Common myeloid progenitor, CD34-positive (primary cell): Measurements from ENCODE around the gene HERC5.
"Not testable (repeated sequence)": the region's sequence is repeated elsewhere in the genome, so short reads cannot be mapped to it uniquely, and the experiment has no call there.

Source experiments
- CTCF ChIA-PET: fragments of 350-600 bp; sonication (Branson Sonifier 250); formaldehyde crosslinking; loops from one replicate; lab custom pipeline; 2021; ENCODE audit warnings: antibody characterized with exemption; lab: Charles Lee
- POLR2A ChIA-PET: fragments of 350-600 bp; sonication (Branson Sonifier 250); formaldehyde crosslinking; loops from one replicate; lab custom pipeline; 2021; ENCODE audit warnings: antibody characterized with exemption; lab: Charles Lee
- DNase-seq, 3 donors: peaks; one replicate each; pipeline versions ENCODE4 v3.0.0 to v3.0.0-alpha.2; 2013
- H3K27ac ChIP-seq, 2 experiments: 1 replicate in 1 of 2; 2 replicates in 1 of 2; pipeline ENCODE4 v1.7.0; 2013; ENCODE audit warnings: inconsistent platforms in 2 of 2, low read length in 2 of 2, mild to moderate bottlenecking in 2 of 2, low read depth in 1 of 2, moderate library complexity in 1 of 2; ENCODE audit not compliant: severe bottlenecking in 2 of 2, insufficient read depth in 1 of 2, poor library complexity in 1 of 2
- H3K27me3 ChIP-seq, 5 experiments: replicated peaks in 2 of 5; 1 replicate in 3 of 5; 2 replicates in 2 of 5; pipeline versions ENCODE4 v1.6.1 to v1.7.0; 2013; ENCODE audit warnings: low read length in 4 of 5, mild to moderate bottlenecking in 2 of 5, moderate library complexity in 2 of 5, inconsistent platforms in 1 of 5; ENCODE audit not compliant: insufficient read depth in 5 of 5, control insufficient read depth in 4 of 5
- H3K36me3 ChIP-seq, 4 experiments: 1 replicate in 2 of 4; 2 replicates in 2 of 4; pipeline versions ENCODE4 v1.6.1 to v1.7.0; 2013; ENCODE audit warnings: low read length in 3 of 4, control low read depth in 1 of 4, mild to moderate bottlenecking in 1 of 4; ENCODE audit not compliant: control insufficient read depth in 4 of 4, insufficient read depth in 4 of 4
- H3K4me1 ChIP-seq, 4 experiments: 1 replicate in 3 of 4; 2 replicates in 1 of 4; pipeline versions ENCODE4 v1.6.1 to v1.7.1; 2013; ENCODE audit warnings: low read length in 3 of 4, mild to moderate bottlenecking in 3 of 4, control low read depth in 1 of 4, inconsistent platforms in 1 of 4, moderate library complexity in 1 of 4; ENCODE audit not compliant: control insufficient read depth in 4 of 4, insufficient read depth in 4 of 4; ENCODE audit errors: control extremely low read depth in 1 of 4
- H3K4me3 ChIP-seq, 7 experiments: 1 replicate in 4 of 7; 2 replicates in 3 of 7; pipeline versions ENCODE4 v1.5.1 to v1.7.0; 2013; ENCODE audit warnings: mild to moderate bottlenecking in 7 of 7, low read length in 6 of 7, moderate library complexity in 6 of 7, inconsistent platforms in 2 of 7, low read depth in 2 of 7, control low read depth in 1 of 7; ENCODE audit not compliant: insufficient read depth in 4 of 7, control insufficient read depth in 1 of 7; ENCODE audit errors: extremely low read depth in 1 of 7
- H3K9me3 ChIP-seq, 5 experiments: 1 replicate in 4 of 5; 2 replicates in 1 of 5; pipeline versions ENCODE4 v1.6.1 to v1.7.1; 2013; ENCODE audit warnings: low read length in 4 of 5, mild to moderate bottlenecking in 2 of 5, inconsistent platforms in 1 of 5, low read depth in 1 of 5, moderate library complexity in 1 of 5; ENCODE audit not compliant: control insufficient read depth in 4 of 5, insufficient read depth in 2 of 5; ENCODE audit errors: control extremely low read depth in 1 of 5
- WGBS: methylation state at CpG from one replicate; pipeline ENCODE4 v1.1.5; 2013; ENCODE audit not compliant: insufficient coverage; 5-methylcytosine and 5-hydroxymethylcytosine counted together

Gene HERC5

DNA sequence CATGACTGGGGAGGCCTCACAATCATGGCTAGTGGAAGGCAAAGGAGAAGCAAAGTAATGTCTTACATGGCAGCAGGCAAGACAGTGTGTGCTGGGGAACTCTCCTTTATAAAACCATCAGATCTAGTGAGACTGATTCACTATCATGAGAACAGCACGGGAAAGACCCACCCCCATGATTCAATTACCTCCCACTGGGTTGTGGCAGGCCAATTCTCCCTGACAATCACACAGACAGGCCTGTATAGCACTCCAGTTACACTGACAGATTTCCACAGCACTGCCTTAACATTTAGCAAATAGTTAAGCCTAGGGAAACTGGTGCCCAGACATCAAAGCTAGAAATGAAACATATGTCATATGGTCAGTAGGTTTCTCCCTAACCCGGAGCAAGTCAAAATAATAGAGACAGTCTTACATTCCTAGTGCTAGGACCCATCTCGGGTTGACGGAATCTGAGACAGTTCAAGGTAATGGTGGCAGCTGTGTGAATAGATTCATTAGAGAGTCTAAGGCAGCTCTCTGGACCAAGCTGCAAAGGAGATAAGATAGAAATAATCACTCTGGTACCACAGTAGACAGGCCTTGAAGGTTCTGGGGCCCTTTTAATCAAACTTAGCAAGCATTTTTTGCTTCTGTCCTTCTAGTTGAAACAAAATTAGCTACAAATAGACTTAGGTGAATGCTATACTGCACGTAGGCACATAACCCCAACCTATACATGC, 9.4 kb upstream of the HERC5 start:
- Histone ChIP-seq H3K27me3 (no peaks in the 10 kb centered on the region), H3K4me1 (no peaks in the 10 kb centered on the region), H3K9me3 (peaks cover 0 to 9% (median 3%) of the 10 kb centered on the region in 5 experiments), H3K27ac (no peak overlapping the region), H3K4me3 (no peak overlapping the region), H3K36me3 (peaks cover 0 to 9% (median 4%) of the 10 kb centered on the region in 4 experiments)
- ChIA-PET CTCF (interaction anchor here (4.3 kb wide), 1 partner anchor 9 kb away, joined by 20 read pairs; the partner anchor contains the start of gene HERC5), POLR2A (no interaction called here)
- no peak for DNase-seq
- 100% methylated on average over 4 of the region's 5 CpGs for WGBS

DNA sequence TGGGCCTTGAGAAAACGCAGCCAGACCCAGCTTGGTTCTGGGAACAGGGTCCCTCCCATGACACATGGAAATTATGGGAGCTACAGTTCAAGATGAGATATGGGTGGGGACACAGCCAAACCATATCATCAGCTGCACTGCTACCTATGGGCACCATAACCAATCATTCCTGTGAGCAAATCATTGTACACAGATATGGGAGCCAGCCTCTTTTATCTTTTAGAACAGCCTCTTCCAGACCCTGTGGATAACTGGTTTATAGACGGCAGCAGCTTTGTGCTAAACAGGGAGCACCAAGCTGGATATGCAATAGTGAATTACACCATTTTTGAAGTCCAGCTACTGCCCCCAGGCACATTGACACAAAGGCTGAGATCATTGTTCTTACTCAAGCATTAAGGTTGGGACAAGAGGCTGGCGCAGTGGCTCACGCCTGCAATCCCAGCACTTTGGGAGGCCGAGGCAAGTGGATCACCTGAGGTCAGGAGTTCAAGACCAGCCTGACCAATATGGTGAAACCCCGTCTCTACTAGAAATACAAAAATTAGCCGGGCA, 8.6 kb upstream of the HERC5 start:
- DNase-seq, H3K4me1 ChIP-seq, H3K9me3 ChIP-seq, H3K36me3 ChIP-seq, POLR2A ChIA-PET, H3K27ac ChIP-seq, H3K4me3 ChIP-seq, H3K27me3 ChIP-seq: not testable (repeated sequence)
- CTCF ChIA-PET: interaction anchor here (4.3 kb wide), 1 partner anchor 8 kb away, joined by 20 read pairs; the partner anchor contains the start of gene HERC5
- WGBS: 90% methylated on average over 4 of the region's 7 CpGs

DNA sequence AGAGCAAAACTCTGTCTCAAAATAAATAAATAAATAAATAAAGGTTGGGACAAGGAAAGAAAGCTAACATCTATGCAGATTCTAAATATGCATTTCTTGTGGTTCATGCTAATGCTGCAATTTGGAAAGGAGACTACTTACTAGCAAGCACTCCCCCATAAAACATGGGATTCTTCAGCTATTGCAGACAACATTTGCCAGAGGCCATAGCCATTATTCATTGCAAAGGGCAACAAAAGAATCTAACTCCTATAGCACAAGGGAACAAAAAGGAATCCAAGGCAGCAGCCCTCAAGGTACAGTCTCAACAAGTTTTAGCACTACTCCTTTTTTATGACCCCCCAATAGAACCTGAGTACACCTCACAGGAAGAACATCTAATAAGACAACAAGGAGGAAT, 8.0 kb upstream of the HERC5 start:
- Histone ChIP-seq H3K27ac (no peak overlapping the region), H3K36me3 (peaks cover 0 to 3% (median 0%) of the 10 kb centered on the region in 4 experiments), H3K9me3 (no peaks in the 10 kb centered on the region), H3K4me3 (no peak overlapping the region), H3K4me1 (no peaks in the 10 kb centered on the region), H3K27me3 (no peaks in the 10 kb centered on the region)
- ChIA-PET POLR2A (no interaction called here), CTCF (interaction anchor here (4.3 kb wide), 1 partner anchor 7 kb away, joined by 20 read pairs; the partner anchor contains the start of gene HERC5)
- DNase-seq: no peak

DNA sequence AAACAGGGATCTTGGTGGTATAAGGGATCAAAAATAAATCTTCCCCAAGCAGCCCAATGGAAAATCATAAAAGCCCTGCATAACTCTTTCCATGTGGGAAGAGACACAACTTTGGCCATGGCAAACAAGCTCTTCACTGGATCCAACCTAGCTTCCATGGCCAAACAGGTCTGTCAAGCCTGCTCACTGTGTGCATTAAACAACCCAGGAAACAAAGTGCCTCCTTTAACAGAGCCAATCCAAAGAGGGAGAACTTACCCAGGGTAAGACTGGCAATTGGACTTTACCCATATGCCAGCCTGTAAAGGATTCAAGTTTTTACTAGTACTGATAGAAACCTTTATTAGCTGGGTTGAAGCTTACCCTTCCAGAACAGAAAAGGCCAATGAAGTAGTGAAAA, 7.6 kb upstream of the HERC5 start:
- Histone ChIP-seq H3K27me3 (no peaks in the 10 kb centered on the region), H3K9me3 (no peaks in the 10 kb centered on the region), H3K36me3 (peaks cover 0 to 3% (median 0%) of the 10 kb centered on the region in 4 experiments), H3K27ac (no peak overlapping the region), H3K4me3 (no peak overlapping the region), H3K4me1 (no peaks in the 10 kb centered on the region)
- ChIA-PET CTCF (interaction anchor here (4.3 kb wide), 1 partner anchor 7 kb away, joined by 20 read pairs; the partner anchor contains the start of gene HERC5), POLR2A (no interaction called here)
- no peak for DNase-seq

DNA sequence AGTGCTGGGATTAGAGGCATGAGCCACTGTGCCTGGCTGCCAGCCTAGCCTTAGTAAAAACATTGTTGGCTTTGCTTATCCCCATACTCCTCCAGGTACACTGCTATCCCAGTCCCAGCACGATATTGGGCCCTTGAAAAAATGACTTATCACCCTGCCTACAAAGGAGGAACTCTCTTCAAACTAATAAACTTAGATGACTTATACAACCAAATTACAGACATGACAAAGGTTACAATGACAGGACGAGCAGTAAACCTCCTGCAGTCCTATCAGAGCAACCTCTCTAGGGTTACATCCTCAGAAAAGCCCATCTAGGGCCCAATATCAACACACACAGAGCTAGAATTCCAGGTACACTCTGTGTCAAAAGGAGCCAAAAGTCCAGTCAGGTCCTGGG, 5.7 kb upstream of the HERC5 start:
- Histone ChIP-seq H3K36me3 (peaks cover 0 to 7% (median 0%) of the 10 kb centered on the region in 4 experiments), H3K4me3 (no peak overlapping the region), H3K27me3 (no peaks in the 10 kb centered on the region), H3K9me3 (no peaks in the 10 kb centered on the region), H3K4me1 (peaks cover 0 to 15% (median 3%) of the 10 kb centered on the region in 4 experiments), H3K27ac (no peak overlapping the region)
- no peak for DNase-seq
- CTCF ChIA-PET: interaction anchor here (1.1 kb wide), 1 partner anchor 11 kb away, joined by 3 read pairs; no protein-coding TSS in a partner anchor
- POLR2A ChIA-PET: interaction anchor here (0.5 kb wide), 1 partner anchor 621 kb away, joined by 3 read pairs; no protein-coding TSS in a partner anchor
- WGBS: 86% methylated on average over 2 of the region's 2 CpGs

DNA sequence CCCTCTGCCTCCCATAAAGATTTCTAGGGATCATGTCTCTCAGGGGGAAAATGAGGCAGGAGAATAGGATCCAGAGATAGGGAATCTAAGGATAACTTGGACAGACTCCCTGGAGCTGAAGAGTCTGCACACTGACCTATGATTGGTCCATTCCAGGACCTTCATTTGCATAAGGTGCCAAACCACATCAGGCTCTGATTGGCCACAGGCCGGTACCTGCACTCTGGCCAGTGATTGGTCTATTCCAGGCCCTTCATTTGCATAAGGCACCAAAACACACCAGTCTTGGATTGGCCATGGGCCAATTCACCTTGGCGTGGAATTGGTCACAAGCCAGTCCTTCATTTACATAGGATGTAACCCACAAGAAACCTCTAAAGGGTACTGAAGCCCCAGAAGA, 4.0 kb upstream of the HERC5 start:
- H3K27me3 ChIP-seq: peaks cover 0 to 3% (median 0%) of the 10 kb centered on the region in 5 experiments
- no peak overlapping the region for H3K4me3 ChIP-seq
- WGBS: 100% methylated on average over 2 of the region's 2 CpGs
- ChIA-PET POLR2A (no interaction called here), CTCF (interaction anchor here (1.7 kb wide), 1 partner anchor 22 kb away, joined by 4 read pairs; no protein-coding TSS in a partner anchor)
- peaks cover 0 to 7% (median 0%) of the 10 kb centered on the region in 4 experiments for H3K36me3 ChIP-seq
- no peak for DNase-seq
- H3K4me1 ChIP-seq: peaks cover 2 to 21% (median 12%) of the 10 kb centered on the region in 4 experiments
- no peaks in the 10 kb centered on the region for H3K9me3 ChIP-seq
- H3K27ac ChIP-seq: no peak overlapping the region
